HG03354 (cell line): ENCODE data around the gene REPIN1.

Source experiments
- ATAC-seq: cut with Tn5 transposase; IDR thresholded peaks from one replicate; pipeline ENCODE4 v1.9.1; 2021; ENCODE audit warnings: mild to moderate bottlenecking; ENCODE audit not compliant: unreplicated experiment, poor library complexity, severe bottlenecking

REPIN1 gene

DNA sequence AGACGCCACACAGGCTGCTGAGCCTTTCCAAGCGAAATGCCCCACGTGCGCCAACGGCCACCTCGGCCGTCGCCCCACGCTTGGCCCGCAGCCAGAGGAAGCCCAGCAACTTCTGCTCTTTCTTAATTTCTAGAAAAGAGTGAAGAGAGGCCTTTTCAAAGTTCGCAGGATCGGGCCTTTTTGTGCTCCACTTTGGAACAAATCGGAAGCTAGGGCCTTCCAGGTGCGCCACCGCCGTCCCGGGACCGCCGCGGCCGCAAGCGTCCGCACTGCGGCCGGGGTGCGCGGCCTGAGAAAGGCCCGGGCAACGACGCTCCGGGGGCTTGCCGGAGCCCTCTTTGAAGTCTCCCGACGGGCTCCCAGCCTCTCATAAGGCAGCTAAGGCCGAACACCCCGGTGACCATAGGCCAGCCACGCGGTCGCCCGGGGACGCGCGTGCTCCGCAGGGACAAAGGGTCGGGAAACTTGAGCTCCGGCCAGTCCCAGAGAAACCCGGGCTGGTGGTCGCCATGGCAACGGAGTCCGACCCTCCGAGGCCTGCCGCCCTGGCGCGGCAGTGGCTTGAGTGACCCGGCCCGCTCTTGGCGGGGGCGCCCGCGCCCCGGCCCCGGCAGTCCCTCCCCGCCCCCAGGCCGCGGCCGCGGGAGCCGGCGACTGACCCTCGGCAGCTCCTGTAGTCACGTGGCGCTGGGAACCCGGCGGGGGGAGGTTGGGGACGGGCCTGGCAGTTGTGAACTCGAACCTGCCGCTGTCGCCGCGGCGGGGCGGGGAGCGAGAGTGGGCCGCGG is at the start of gene REPIN1:
TSS of gene REPIN1 (plus strand) at position 727 of the 788 bp plus-strand sequence. CDS start 890 bp downstream, outside the sequence.
- ATAC-seq: peak; percentile 51

DNA sequence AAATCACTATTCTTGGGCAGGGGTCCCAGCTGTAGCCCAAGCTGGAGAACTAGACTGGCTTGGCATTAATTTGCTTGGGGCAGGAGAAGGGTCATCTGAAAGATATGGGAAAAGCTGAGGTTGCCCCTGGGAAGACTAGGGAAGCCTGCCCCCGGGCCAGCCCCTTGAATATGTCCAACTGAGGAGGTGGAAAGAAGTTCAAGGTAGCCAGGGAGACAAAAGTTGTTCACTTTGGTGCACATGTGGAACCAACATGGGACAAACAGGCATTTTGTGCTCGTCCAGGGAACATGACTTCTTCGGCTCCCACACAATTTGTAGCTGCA is 46.9 kb upstream of the REPIN1 start:
- ATAC-seq: no peak

GRCh38 chr7:150322114-150322832 is 46.3 kb upstream of the REPIN1 start:
- peak; percentile 31 for ATAC-seq

- ATAC-seq: peak; percentile 72
These were observed 45.6 kb upstream of the REPIN1 start, which contains the start of the genes ACTR3C and LRRC61 for GRCh38 chr7:150322833-150323681. Gene ACTR3C (minus strand): TSS chr7:150323545. CDS start chr7:150295296, 28,249 bp downstream. Gene LRRC61 (plus strand): TSS chr7:150323355. CDS start chr7:150336862, 13,507 bp downstream.

GRCh38 chr7:150323682-150324372 is 44.8 kb upstream of the REPIN1 start:
- no peak for ATAC-seq

GRCh38 chr7:150324373-150324961 is 44.2 kb upstream of the REPIN1 start:
- no peak for ATAC-seq

- ATAC-seq: no peak
These were observed 43.5 kb upstream of the REPIN1 start for GRCh38 chr7:150325110-150325611.

GRCh38 chr7:150325901-150326300 is 42.7 kb upstream of the REPIN1 start:
- no peak for ATAC-seq

DNA sequence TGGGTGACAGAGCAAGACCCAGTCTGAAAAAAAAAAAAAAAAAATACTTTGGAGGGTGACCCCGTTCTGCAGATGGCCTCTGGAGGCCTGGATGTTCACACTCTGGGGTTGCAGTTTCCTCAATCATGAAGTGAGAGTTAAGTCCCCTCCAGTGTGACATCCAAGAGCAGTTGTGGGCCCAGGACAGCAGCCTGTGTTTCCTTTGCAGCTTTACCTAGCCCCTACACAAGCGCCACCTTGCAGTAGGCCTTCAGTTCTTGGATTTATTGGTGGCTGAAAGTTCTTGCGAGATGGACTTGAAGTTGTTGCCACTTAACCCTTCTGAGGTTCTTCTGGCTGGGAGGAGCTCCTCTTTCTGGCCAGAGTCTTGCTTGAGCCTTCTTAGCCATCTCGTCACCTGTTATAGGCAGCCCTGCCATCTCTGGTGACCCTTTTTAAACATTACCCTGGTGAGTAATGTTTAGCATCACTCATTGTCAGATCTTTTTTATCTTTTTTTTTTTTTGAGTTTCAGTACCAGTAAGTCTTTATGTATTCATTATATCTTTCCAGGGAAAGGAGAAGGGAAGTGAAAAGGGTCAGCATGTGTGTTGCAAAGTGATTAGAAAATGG is 41.9 kb upstream of the REPIN1 start:
- ATAC-seq: no peak

DNA sequence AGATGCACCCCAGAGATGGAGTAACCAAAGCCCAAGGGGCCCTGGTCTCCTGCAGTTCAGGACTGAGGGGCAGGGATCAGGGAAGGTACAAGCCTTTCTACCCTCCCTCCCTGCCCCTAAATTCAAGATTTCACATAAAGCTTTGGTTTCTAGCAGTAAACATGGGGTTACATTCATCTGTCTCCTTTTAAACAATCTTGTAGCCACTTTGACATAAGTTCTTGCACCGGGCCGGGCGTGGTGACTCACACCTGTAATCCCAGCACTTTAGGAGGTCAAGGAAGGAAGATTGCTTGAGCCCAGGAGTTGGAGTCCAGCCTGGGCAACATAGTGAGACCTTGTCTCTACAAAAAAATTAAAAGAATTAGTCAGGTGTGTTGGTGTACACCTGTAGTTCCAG is 41.3 kb upstream of the REPIN1 start:
- ATAC-seq: no peak

DNA sequence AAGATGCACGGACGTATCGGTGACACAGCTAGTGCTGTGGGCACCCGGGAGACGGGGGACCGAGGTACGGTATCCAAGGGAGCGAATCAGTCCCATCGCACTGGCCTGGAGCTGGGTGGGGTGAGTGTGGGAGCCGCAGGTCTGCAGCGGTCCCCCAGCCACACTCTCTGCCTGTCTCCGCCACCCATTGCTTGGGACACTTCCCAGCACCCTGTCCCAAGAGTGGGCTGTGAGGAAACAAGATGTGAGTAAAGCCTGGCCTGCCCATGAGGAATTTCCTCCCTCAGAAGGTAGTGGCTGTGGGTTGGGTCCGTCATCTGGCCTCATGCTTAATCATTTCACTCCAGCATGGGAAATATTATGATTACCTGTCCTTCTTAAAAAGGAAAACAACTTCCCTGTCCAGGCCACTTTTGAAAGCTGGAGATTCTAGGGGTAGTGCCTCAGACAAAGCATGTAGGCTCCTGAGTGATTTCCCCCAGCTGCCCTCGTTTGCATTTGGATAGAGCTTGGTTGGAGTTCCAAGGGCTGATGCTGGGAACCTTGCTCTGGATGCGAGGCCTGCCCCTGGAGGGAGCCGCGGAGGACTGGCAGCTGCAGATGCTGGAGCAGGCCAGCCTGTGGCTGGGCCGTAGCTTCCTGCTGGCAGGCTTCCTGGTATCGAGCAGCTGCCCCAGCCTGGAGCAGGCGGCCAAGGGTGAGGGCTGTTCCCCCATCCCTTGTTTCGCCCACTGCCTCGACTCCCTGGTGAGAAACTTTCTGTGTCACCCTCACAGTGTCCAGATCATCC is 39.1 kb upstream of the REPIN1 start:
- no peak for ATAC-seq

DNA sequence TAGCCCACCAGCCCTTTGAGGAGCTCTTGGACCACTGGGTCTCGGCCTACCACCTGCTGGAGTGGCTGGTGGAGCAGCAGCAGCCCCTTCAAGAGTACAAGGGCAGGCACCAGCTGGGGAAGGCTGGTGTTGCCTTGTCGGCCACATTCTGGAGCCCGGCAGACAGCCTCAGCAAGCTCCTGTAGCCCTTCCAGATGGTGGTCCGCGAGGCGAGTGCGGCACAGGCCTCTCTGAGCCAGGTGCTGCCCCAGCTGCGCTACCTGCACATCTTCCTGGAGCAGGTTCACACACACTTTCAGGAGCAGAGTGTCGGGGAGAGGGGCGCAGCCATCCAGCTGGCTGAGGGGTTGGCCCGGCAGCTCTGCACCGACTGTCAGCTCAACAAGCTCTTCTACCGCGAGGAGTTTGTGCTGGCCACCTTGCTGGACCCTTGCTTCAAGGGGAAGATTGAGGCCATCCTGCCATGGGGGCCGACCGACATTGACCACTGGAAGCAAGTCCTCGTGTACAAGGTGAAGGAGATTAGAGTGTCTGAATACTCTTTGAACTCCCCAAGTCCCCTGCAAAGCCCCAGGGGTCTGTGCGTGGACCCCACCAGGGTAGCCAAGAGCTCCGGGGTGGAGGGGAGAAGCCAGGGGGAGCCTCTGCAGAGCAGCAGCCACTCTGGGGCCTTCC is 38.3 kb upstream of the REPIN1 start:
- ATAC-seq: no peak

DNA sequence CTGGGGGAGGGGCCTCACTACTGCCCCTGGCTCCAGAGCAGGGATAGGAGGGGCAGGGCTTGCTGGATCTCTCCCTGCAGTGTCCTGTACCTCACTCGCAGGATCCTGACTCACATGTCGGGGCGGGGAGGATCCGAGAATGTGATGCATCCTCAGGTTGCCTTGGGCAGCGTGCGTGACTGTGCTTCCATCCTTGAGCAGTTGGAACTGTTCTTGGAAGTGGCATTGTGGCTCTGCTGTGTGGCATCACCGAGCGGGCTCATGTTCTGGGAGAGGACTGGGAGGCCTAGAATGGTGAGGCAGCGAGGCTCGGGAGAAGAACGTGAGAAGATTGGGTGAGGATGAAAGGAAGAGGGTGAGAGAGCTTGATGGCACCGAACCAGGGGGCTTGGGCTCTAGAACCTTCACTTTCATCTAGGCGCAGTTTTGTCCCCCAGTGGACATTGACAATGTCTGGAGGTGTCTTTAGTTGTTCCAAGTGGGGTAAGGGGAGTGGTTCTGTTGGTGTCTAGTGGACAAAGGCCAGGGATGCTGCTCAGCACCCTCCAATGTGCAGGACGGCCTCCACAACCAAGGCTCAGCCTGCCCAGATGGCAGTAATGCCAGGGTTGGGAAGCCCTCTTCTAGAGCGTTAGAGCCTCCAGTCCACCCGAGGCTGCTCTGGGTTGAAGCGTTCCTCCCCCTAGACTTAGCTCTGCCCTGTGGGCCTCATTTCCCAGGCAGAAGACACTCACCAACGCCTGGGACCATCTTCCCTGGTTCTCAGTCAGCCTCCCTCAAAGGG is 35.6 kb upstream of the REPIN1 start:
- ATAC-seq: no peak

GRCh38 chr7:150333659-150334058 is 35.0 kb upstream of the REPIN1 start:
- ATAC-seq: no peak

DNA sequence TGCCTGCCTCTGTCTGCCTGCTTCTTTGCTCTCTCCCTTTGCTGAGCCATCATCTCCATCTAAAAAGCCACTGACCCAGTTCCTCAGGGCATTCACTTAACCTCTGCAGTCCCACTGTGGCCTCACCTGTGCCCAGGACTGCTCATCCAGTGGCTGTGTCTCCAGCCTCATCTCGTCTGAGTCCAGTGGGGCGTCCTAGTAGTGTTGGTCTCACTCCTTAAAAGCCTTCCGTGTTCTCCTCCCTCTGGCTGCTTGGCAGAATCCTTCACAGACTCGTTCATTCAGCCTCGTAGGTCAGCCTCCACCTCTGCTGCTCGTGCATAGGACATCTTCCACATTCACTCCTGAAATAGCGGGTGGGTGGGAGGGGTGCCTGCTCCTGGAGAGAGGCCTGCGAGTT is 34.5 kb upstream of the REPIN1 start:
- ATAC-seq: no peak

DNA sequence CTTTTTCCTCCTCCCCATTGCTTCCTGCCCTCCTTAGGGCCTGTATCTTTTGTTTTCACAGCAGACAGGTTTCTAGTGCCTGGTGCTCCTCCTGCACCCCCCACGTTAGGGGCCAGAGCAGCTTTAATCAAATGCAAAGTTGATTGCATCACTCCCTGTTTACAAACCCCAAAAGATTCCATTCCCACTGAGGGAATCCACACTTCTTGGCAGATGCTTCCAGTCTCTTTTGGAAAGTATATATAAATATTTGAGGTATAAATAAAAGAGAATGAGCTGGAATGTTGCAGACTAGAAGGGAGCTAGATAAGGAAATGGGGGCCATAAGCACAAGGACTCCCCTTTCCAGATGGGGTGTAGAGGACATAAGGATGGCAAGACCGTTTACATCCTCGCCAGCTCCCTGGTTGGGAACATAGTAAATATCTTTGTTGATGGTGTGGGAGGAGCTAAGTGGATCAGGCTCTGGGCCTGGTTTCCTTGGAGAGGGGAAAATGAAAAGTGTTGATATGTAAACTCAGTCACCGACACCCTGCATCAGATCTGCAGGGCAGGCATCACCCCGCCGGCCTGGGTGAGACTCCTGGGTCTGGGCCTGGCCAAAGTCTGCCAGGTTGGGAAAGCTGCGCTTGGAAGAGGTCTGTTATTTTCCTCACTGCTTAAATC is 33.4 kb upstream of the REPIN1 start:
- no peak for ATAC-seq
